LoVo (cell line): ENCODE measurements around the gene MRAS.
"Not testable (repeated sequence)": the region's sequence is repeated elsewhere in the genome, so short reads cannot be mapped to it uniquely, and the experiment has no call there.

Experiments
- DNase-seq: peaks from one replicate; pipeline ENCODE4 v3.0.0-alpha.2; 2016; ENCODE audit warnings: low spot score

Gene MRAS

DNA sequence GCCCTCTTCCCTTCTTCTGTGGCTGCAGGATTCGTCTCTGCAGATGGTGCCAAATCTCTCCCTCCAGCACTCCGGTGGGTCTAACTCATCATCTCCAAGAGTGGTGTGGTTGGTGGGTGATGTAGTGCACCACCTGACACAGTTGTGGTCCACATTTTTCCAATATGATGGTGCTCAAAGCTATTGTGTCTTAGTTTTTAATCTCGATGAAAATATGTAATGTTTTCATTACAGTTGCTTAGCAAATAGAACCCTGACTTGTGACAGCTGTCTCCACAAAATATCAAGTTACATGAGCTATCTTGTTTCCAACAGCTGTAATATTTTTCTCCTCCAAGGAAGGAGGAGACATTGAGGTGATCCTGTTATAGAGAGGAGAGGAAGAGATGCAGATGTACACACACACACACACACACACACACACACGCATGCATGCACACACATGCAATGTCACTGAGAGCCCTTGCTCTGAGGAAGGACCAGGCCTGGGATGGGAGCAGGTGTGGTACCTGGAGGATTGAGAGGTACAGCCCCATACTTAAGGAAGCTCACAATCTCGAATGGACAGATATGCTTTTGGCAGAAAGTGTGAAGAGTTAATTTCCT lies 70.3 kb downstream of the MRAS start:
- no peak for DNase-seq

DNA sequence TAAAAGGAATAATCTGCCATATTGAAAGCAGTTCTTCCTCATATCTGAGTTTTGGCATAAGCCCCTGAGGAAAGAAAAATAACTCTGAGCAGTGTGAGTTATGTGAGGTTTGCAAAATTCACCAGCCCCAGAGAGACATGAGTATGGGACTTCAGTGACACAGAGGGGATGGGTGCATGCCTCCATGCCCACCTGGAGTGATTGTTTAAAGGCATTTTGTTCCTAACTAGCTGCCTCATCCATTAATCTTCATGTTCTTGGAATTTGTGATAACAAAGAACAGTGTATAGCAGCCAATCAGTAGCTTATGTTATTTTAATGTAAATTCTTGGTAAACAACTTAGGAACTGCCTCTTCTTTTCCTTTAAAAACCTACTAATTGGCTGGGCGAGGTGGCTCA lies 74.9 kb downstream of the MRAS start:
- DNase-seq = no peak

GRCh38 chr3:138424323-138424722 lies 75.9 kb downstream of the MRAS start:
- no peak for DNase-seq

DNA sequence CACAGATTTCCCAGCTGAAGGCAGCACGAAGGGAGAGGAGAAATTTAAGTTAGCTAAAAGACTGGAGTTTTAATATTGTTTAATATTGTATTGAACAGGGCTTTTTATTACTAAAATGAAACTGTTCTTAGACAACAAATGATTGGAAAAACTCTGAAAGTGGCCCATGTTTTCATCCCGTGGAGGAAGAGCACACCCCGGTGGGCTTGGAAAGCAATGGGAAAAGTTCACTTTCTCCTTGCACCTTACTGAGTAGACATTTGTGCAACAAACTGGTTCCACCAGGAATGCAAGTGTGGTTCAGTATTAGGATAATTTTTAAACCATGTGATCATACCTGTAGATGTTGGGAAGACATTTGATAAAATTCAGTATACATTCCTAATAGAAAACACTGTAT lies 77.8 kb downstream of the MRAS start:
- no peak for DNase-seq

DNA sequence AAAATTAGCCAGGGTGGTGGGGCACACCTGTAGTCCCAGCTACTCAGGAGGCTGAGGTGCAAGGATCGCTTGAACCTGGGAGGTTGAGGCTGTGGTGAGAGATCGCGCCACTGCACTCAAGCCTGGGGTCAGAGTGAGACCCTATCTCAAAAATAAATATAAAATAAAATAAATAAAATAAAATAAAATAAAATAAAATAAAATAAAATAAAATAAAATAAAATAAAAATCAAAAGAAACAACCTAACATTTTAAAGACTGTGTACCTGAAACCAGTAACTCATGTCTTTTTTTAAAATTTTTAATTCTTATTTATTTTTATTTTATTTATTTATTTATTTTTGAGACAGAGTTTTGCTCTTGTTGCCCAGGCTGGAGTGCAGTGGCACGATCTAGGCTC lies 78.4 kb downstream of the MRAS start:
- DNase-seq = not testable (repeated sequence)

DNA sequence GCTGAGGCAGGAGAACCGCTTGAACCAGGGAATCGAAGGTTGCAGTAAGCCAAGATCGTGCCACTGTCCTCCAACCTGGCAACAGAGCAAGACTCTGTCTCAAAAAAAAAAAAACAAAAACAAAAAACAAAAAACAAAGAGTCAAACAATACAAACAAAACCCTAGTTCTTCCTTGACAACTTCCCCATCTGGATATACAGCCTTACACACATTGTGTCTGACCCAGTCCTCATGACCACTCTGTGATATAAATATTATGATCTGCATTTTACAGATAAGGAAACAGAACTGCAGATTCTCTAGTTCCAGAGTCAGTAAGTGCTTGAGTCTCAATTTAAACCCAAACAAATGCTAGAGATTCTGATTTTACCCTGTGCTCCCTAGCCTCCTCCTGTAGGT lies 81.3 kb downstream of the MRAS start:
- no peak for DNase-seq

DNA sequence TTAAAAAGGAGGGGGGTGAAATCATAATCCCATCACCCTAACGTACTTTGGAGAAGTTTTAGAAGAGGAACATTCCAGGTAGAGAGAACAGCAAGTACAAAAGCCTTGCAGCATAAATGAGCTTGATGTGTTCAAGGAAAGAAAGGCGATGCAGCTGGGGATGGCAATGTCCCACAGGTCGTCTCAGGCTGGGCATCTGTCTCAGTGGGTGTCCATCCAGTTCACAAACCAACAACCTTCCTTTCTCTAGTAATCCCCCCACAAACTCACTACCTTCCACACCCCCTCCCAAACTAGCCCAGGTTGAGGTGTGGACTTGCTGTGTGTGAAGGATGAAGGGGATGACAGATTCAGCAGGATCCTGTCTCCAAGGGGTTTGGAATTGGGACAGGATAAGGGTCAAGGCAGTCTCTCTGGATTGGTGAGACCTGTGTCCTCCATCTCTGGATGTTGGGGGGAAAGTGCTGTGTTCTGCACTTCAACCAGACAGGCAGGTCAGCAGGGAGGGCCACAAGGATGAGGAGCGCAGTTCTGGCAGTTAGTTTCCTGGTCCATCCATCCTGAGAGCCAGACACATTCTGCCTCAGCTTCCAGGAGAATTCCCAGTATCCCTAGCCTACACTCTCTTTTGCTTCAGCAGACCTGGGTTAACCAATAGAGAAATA lies 84.3 kb downstream of the MRAS start:
- DNase-seq = no peak

- DNase-seq = no peak
Measured at GRCh38 chr3:138433892-138434275, 85.5 kb downstream of the MRAS start.

DNA sequence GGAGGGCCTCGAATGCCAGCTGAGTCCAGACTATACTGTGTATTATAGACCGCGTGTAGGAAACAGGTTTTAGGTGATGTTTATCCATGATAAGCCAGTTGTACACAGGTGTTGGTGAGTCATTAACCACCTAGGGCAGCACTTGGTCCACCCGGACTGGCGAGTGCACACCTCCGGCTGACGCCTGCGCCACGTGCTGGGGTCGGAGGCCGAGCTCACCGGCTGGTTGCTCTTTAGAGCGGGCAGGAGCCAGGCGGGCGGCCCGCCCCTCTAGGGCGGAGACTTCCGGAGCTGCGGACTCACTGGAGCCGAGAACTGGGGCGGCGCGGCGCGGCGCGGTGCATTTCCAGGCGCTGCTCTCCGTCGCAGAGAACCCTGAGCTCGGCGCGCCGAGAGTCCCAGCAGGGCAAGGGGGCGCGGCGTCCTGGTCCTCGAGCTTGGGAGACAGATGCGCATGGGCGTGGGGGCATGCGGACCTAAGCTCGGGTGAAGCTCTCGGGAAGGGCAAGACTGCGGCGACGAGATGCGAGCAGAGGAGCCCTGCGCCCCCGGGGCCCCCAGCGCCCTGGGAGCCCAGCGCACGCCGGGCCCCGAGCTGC lies 86.0 kb downstream of the MRAS start, which contains the start of gene ESYT3:
ESYT3 (plus strand) TSS at position 341 of the 599 bp plus-strand sequence; CDS start at position 524, 183 bp downstream.
- DNase-seq = peak; percentile 49

DNA sequence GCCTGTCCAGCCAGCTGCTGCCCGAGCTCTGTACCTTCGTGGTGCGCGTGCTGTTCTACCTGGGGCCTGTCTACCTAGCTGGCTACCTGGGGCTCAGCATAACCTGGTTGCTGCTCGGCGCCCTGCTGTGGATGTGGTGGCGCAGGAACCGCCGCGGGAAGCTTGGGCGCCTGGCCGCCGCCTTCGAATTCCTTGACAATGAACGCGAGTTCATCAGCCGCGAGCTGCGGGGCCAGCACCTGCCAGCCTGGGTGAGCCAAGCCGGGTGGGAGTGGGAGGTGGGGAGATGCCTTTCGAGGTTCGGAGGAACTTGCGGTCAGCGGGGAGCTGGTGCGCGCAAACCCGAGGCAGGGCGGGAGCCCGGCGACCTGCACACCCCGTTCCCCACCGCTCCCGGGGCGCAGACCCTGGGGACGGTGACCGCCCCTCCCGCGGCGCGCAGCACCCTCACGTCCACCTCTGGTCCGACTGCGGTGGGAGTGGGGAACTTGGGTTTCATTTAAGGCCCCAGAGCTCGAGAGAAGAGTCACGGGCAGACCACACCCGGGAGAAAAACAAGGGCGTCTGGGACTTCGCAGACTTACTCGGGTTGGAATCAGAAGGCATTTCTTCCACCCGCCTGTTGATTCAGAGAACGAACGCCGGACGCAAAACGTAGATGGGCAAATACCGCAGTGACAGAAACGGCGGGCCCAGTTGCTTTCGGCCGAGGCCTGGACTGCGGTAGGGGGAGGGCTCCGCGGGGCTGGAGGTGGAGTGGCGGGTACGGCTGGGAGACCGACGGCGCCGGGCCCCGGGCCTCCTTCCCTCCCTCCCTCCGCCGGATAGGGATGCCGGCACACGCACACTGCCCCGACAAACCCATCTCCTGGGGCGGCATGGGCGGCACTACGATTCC lies 86.7 kb downstream of the MRAS start:
- no peak for DNase-seq

DNA sequence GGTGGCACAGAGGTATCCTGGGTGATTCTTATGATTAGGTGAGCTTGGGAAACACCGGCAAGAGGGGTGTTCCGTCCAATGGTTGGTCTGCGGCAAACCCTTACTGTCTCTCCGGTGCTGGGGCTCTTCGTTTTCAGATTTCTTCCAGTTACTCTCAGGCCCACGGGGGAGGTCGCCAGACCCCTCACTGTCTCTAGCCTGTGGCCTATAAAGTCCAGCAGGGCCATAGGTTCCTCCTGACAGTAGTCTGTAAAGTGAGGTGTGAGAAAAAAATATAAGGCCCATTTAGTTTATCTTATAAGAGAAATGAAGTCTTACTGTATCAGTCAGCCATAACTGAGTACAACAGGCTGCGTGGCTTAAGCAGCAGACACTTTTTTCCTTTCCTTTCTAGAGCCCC lies 87.5 kb downstream of the MRAS start:
- no peak for DNase-seq

DNA sequence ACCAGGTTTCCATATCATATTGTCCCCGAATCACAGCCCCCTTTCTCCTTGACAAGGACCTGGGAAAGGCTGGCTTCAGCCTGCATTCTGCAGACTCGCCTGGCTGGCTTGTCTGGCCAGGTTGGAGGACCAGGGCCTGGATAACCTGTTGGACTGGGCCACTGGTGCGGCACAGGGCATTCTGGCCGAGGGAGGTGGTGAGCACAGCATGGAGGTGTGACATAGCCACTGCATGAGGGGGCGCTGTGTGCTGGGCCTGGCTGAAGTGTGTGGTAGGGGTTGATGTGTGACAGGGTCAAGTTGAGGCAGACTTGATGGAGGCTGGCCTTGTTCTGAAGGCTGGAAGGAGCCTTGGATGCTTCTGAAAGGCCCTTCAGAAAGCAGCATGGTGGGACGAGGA lies 88.9 kb downstream of the MRAS start:
- DNase-seq = no peak

GRCh38 chr3:138438896-138439295 lies 90.5 kb downstream of the MRAS start:
- no peak for DNase-seq

- no peak for DNase-seq
Measured at GRCh38 chr3:138439646-138440045, 91.3 kb downstream of the MRAS start.

DNA sequence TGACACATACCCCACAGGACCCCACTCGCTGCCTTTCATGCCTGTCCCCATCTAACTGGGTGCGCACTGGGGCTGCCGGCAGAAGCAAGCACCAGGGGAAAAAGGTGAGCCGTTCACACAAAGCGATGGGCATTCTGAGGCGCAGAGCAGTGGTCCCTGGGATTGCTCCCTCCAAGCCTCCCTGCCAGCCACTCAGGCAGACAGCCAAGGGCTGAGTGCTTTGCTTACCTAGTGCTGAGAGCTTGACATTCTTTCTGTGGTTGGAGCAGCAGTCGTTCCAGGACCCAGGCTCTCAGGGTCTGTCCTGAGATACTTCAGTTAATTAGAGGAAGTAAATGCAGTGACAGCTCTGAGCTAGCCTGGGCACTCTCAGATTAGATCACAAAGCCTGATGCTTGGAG lies 91.7 kb downstream of the MRAS start:
- no peak for DNase-seq

GRCh38 chr3:138440596-138440995 lies 92.2 kb downstream of the MRAS start:
- no peak for DNase-seq

GRCh38 chr3:138441256-138441655 lies 92.9 kb downstream of the MRAS start:
- DNase-seq = no peak

DNA sequence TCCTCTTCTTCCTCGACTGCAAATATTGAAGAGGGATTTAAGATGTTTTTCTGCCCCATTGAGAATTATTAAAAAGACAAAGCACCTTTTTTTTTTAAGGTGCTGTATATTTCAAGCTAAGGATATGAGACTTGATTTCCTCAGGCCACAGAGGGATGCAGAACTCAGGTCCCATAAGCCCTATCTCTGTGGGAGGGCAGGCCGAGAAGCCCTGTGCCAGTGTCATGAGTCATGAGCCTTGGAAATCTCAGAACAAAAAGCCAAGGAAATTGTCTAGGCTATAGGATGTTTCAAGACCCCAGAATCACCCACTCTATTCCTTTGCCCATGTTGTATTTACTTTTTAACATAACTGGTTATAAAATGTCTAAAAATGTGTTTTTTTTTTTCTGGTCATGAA lies 93.4 kb downstream of the MRAS start:
- DNase-seq = no peak

- DNase-seq = peak; percentile 14
Measured at GRCh38 chr3:138442433-138442832, 94.1 kb downstream of the MRAS start.

- DNase-seq = no peak
Measured at GRCh38 chr3:138443091-138443490, 94.7 kb downstream of the MRAS start.

DNA sequence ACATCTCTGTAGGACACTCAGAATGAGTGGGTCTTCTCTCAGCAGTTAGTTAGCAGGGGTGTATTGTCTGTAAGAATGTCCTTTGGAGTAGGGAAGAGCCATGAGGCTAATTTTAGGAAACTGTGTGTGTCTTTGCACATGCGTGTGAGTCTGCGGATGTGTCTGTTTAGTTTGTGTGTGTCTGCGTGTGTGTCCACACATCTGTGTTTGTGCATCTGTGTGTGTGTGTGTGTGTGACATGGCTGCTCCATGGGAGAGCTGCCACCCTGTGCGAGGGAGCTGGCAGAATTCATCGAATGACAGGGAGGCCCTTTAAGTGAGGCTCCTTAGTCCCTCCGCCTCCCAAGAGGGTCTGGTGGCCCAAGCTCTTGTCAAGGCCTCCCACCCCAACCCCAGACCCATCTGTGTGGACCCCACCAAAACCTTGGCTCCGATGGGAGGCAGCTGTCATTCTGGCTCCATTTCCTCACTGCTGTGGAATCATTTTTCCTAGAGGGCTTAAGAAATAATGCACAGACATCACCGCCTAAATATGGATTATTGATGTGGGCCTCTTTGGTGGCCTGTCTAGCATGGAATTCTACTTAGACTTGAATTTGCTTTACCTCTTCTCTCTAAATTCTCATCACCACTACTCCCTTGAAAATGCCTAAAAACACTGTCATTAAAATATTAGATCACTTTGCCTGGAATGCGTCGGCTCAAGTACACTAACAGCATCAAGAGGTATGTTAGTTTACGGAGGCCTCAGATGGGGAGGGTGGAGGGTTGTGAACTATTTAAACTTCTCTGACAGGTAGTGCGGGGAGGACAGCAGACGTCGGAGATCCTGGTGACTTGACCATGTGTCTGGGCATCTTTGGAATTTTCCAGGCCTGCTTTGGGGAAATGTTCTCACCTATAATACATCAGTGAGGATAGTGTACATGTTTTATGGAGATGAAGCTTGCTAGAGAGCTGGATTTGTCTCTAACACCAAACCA lies 95.4 kb downstream of the MRAS start:
- no peak for DNase-seq
